Measurements from ENCODE around the gene IL15RA.

GRCh38 chr10:5924889-5925288, 52.5 kb downstream of the IL15RA start:
- no peak for TF ChIP-seq CTCF (IDR thresholded peaks at IDR 0.05)
- TF ChIP-seq POLR2AphosphoS5 (IDR thresholded peaks at IDR 0.05; ENCODE audit: low read depth, low read length), result no peak
